Colonic mucosa (tissue), 4 donors: ENCODE results near the gene EIF4E3. TPM values are rescaled to one million over a fixed set of nuclear protein-coding genes. Genes with fewer than 3 reads are reported as not detected.

Experiments used
- DNase-seq: peaks from one replicate; pipeline ENCODE4 v3.0.0-alpha.2; 2020
- H3K27ac ChIP-seq: fragments of 200-600 bp; one replicate; pipeline ENCODE4 v1.8.0; 2021
- H3K27me3 ChIP-seq: fragments of 200-600 bp; one replicate; pipeline ENCODE4 v1.8.0; 2021
- H3K36me3 ChIP-seq: fragments of 200-600 bp; one replicate; pipeline ENCODE4 v1.8.0; 2021
- H3K4me1 ChIP-seq: fragments of 200-600 bp; one replicate; pipeline ENCODE4 v1.8.0; 2021; ENCODE audit warnings: mild to moderate bottlenecking
- H3K4me3 ChIP-seq: fragments of 200-600 bp; one replicate; pipeline ENCODE4 v1.8.0; 2021
- H3K9ac ChIP-seq, 2 donors: one replicate each; pipeline ENCODE4 v1.7.0; 2013; ENCODE audit warnings: control low read depth in 2 of 2, low read depth in 2 of 2, low read length in 2 of 2
- H3K9me3 ChIP-seq: fragments of 200-600 bp; one replicate; pipeline ENCODE4 v1.8.0; 2021
- intact Hi-C: fragments of 100-400 bp; cut with DNase I; formaldehyde crosslinking; loops from one replicate; pipeline ENCODE4 v1.14.1; 2022
- total RNA-seq, 2 donors: library from RNA; stranded (reverse); fragmentation: NEBNext Ultra II Directional in 1 of 2; extraction: Animal tissue kit (Norgen Biotek cat#: 25700) in 1 of 2; gene quantifications; one replicate each; pipeline ENCODE4 v1.2.1, GENCODE V29; 2021
- TF ChIP-seq, protein P1 (sequence below): fragments of 200-600 bp; IDR thresholded peaks from one replicate; pipeline ENCODE4 v1.8.0; 2022; ENCODE audit warnings: antibody characterized with exemption, mild to moderate bottlenecking
- donor health status: healthy.
- donor health status: DM: no; HTN: no; CAD: no.
- donor health status: DM: no; HTN: no; CAD: no.

EIF4E3 gene
- total RNA-seq, 2 donors from 2014 or later, result 14.5 to 44.2 TPM

DNA sequence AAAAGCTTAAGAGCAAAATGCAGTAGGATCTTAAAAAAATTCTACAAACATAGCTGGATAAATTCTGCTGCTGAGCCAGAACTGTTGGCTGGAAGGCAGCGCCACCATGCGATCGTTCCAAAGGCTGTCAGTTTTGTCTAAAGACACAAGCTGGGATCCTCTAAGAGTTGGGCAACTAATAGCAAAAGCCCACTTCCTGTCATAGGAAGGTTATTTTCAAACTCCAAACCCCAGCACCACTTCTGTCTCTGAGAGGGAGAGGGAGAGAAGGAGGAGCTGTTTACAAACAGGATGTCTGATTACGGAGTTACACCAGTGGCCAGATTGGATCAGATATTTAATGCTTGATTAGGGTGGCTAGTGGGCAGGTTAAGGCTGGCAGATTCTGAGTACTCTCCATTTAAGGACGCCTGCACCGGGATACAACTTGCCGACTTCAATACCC is 44.0 kb downstream of the EIF4E3 start:
- peak overlapping the region; percentile 61 for H3K27ac ChIP-seq
- TF ChIP-seq, protein P1, sequence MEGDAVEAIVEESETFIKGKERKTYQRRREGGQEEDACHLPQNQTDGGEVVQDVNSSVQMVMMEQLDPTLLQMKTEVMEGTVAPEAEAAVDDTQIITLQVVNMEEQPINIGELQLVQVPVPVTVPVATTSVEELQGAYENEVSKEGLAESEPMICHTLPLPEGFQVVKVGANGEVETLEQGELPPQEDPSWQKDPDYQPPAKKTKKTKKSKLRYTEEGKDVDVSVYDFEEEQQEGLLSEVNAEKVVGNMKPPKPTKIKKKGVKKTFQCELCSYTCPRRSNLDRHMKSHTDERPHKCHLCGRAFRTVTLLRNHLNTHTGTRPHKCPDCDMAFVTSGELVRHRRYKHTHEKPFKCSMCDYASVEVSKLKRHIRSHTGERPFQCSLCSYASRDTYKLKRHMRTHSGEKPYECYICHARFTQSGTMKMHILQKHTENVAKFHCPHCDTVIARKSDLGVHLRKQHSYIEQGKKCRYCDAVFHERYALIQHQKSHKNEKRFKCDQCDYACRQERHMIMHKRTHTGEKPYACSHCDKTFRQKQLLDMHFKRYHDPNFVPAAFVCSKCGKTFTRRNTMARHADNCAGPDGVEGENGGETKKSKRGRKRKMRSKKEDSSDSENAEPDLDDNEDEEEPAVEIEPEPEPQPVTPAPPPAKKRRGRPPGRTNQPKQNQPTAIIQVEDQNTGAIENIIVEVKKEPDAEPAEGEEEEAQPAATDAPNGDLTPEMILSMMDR, result no peak
- no peaks in the 10 kb centered on the region for H3K9me3 ChIP-seq
- intact Hi-C loops, result no loop called here
- DNase-seq, result peak; percentile 51
- H3K36me3 ChIP-seq, result no peaks in the 10 kb centered on the region
- no peak overlapping the region for H3K4me3 ChIP-seq
- H3K9ac ChIP-seq, result no peak overlapping the region
- H3K27me3 ChIP-seq, result no peaks in the 10 kb centered on the region
- H3K4me1 ChIP-seq, result peaks cover 6% of the 10 kb centered on the region

- peak overlapping the region; percentile 61 for H3K27ac ChIP-seq
- DNase-seq, result peak; percentile 30
- peaks cover 6% of the 10 kb centered on the region for H3K4me1 ChIP-seq
- no peak overlapping the region for H3K4me3 ChIP-seq
- intact Hi-C loops, result no loop called here
- H3K9me3 ChIP-seq, result no peaks in the 10 kb centered on the region
- TF ChIP-seq, protein P1, result no peak
- H3K9ac ChIP-seq, result no peak overlapping the region
- no peaks in the 10 kb centered on the region for H3K36me3 ChIP-seq
- no peaks in the 10 kb centered on the region for H3K27me3 ChIP-seq
These were observed 44.6 kb downstream of the EIF4E3 start for GRCh38 chr3:71680603-71681002.

DNA sequence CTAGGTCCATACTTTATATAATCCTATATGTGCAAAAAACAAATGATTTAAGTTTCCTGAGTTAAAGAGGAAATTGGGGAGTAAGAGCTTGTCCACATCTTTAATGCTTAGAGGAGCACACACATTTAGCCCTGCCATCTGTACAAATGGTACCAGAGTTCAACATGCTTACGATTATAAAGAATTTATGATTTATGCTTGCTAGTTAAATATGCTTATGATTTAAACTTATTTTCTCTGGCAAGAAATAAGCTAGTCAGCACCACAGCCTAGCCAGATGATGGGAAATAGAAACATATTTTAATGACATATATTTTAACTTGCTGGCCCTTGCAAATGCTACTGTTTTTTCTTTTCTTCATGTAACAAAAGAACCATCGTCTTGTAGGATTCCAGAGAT is 48.3 kb downstream of the EIF4E3 start:
- no peaks in the 10 kb centered on the region for H3K4me1 ChIP-seq
- no peaks in the 10 kb centered on the region for H3K27me3 ChIP-seq
- no peak overlapping the region for H3K4me3 ChIP-seq
- intact Hi-C loops, result no loop called here
- no peak overlapping the region for H3K27ac ChIP-seq
- no peak overlapping the region for H3K9ac ChIP-seq
- H3K36me3 ChIP-seq, result no peaks in the 10 kb centered on the region
- TF ChIP-seq, protein P1, result no peak
- H3K9me3 ChIP-seq, result no peaks in the 10 kb centered on the region
- no peak for DNase-seq

- Histone ChIP-seq H3K36me3 (no peaks in the 10 kb centered on the region), H3K27me3 (no peaks in the 10 kb centered on the region), H3K9me3 (no peaks in the 10 kb centered on the region), H3K9ac (no peak overlapping the region), H3K4me1 (no peaks in the 10 kb centered on the region), H3K4me3 (no peak overlapping the region), H3K27ac (no peak overlapping the region)
- TF ChIP-seq, protein P1, result no peak
- intact Hi-C loops, result no loop called here
- no peak for DNase-seq
These were observed 51.7 kb downstream of the EIF4E3 start for GRCh38 chr3:71673486-71673885.

GRCh38 chr3:71672807-71673206 is 52.4 kb downstream of the EIF4E3 start:
- Histone ChIP-seq H3K4me1 (no peaks in the 10 kb centered on the region), H3K9me3 (no peaks in the 10 kb centered on the region), H3K9ac (no peak overlapping the region), H3K36me3 (no peaks in the 10 kb centered on the region), H3K27ac (no peak overlapping the region), H3K4me3 (no peak overlapping the region), H3K27me3 (no peaks in the 10 kb centered on the region)
- TF ChIP-seq, protein P1, result no peak
- no peak for DNase-seq
- intact Hi-C loops, result no loop called here
